Lung (tissue), 12 donors: ENCODE data around the gene ADCY2. TPM values are rescaled to one million over a fixed set of nuclear protein-coding genes. Genes with fewer than 3 reads are reported as not detected.

Source experiments
- ATAC-seq: fragments of 200-7000 bp; cut with Tn5 transposase; one replicate; pipeline ENCODE4 v1.9.1; 2020; ENCODE audit warnings: moderate number of reproducible peaks; ENCODE audit not compliant: insufficient read depth, low FRiP score
- DNase-seq, 3 donors: peaks; one replicate each; pipeline ENCODE4 v3.0.0-alpha.2; 2013 to 2017
- H3K27ac ChIP-seq, 2 donors: one replicate each; pipeline ENCODE4 v1.5.1; 2013; ENCODE audit warnings: mild to moderate bottlenecking in 2 of 2, moderate library complexity in 2 of 2, control low read depth in 1 of 2, inconsistent platforms in 1 of 2, low read depth in 1 of 2, low read length in 1 of 2
- H3K27me3 ChIP-seq, 3 donors: one replicate each; pipeline ENCODE4 v1.5.1; 2013; ENCODE audit warnings: low read length in 2 of 3; ENCODE audit not compliant: control insufficient read depth in 3 of 3, insufficient read depth in 3 of 3
- H3K36me3 ChIP-seq, 4 donors: one replicate each; pipeline ENCODE4 v1.5.1; 2013; ENCODE audit warnings: low read length in 4 of 4, mild to moderate bottlenecking in 1 of 4, moderate library complexity in 1 of 4; ENCODE audit not compliant: control insufficient read depth in 4 of 4, insufficient read depth in 4 of 4
- H3K4me1 ChIP-seq, 5 donors: one replicate each; pipeline ENCODE4 v1.5.1; 2013; ENCODE audit warnings: low read length in 5 of 5, mild to moderate bottlenecking in 2 of 5, moderate library complexity in 1 of 5; ENCODE audit not compliant: control insufficient read depth in 5 of 5, insufficient read depth in 5 of 5
- H3K4me3 ChIP-seq: one replicate; pipeline ENCODE4 v1.5.1; 2013; ENCODE audit warnings: mild to moderate bottlenecking, control low read depth, moderate library complexity
- H3K9ac ChIP-seq, 2 donors: one replicate each; pipeline ENCODE4 v1.5.1; 2013; ENCODE audit warnings: low read length in 2 of 2, control low read depth in 1 of 2; ENCODE audit not compliant: insufficient read depth in 1 of 2
- H3K9me3 ChIP-seq, 4 donors: one replicate each; pipeline ENCODE4 v1.5.1; 2013; ENCODE audit warnings: low read length in 3 of 4, mild to moderate bottlenecking in 1 of 4, moderate library complexity in 1 of 4; ENCODE audit not compliant: control insufficient read depth in 4 of 4, insufficient read depth in 3 of 4
- WGBS, 2 donors: extraction: QIAGEN DNeasy Blood & Tissue Kit; methylation state at CpG; one replicate each; pipeline ENCODE4 v1.1.7; 2013; 5-methylcytosine and 5-hydroxymethylcytosine counted together
- polyA plus RNA-seq, 2 donors: library from polyadenylated mRNA; stranded (reverse); fragments of 200-250 nt; gene quantifications; one replicate each; pipeline ENCODE4 v1.2.1, GENCODE V29; 2013
- total RNA-seq, 2 donors: library from RNA; depleted of rRNA in 1 of 2; stranded (reverse); fragments of >200 nt in 1 of 2; gene quantifications; one replicate each; pipeline ENCODE4 v1.2.1, GENCODE V29; 2014 to 2021
- TF ChIP-seq, protein P1 (sequence below): IDR thresholded peaks from 2 replicates; pipeline ENCODE4 v1.5.1; 2012; ENCODE audit warnings: mild to moderate bottlenecking; ENCODE audit errors: control extremely low read depth, extremely low read depth
- donor health status: control.
- donor health status: control.
- donor health status: Bipolar disorder and iron deficiency.
- donor health status: healthy.
- donor health status: DM: yes; HTN: yes; CAD: no.

Gene ADCY2
- total and polyA plus RNA-seq, 4 donors = 0.10 to 3.5 (median 0.84) TPM

DNA sequence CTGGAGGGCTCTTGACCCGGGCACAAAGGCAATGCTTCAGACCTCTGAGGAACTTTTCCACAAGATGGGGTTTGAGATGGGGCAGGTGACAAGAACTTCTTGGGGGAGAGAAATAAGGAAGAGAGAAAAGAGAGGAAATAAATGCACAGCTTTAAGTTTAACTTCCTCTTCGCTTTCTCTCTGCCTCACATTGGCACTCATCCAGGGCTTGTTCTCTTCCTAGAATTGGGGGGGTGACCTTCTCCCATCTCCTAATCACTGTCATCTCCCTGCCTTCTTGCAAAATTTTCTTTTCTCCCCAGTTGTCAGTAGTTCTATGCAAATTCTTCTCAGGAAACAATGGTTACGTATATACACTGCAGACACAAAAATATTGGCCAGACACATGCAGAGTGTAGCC is 19.1 kb upstream of the ADCY2 start:
- Histone ChIP-seq H3K4me3 (no peak overlapping the region), H3K4me1 (no peaks in the 10 kb centered on the region), H3K9me3 (peaks cover 0 to 2% (median 0%) of the 10 kb centered on the region in 4 donors), H3K9ac (no peak overlapping the region), H3K27ac (no peak overlapping the region), H3K27me3 (no peaks in the 10 kb centered on the region), H3K36me3 (no peaks in the 10 kb centered on the region)
- ATAC-seq (no peak), DNase-seq (peak in 1 of 3 donors; percentile 25)
- WGBS, 2 donors = 58 to 61% methylated on average over 3 of the region's 3 CpGs
- TF ChIP-seq, protein P1, sequence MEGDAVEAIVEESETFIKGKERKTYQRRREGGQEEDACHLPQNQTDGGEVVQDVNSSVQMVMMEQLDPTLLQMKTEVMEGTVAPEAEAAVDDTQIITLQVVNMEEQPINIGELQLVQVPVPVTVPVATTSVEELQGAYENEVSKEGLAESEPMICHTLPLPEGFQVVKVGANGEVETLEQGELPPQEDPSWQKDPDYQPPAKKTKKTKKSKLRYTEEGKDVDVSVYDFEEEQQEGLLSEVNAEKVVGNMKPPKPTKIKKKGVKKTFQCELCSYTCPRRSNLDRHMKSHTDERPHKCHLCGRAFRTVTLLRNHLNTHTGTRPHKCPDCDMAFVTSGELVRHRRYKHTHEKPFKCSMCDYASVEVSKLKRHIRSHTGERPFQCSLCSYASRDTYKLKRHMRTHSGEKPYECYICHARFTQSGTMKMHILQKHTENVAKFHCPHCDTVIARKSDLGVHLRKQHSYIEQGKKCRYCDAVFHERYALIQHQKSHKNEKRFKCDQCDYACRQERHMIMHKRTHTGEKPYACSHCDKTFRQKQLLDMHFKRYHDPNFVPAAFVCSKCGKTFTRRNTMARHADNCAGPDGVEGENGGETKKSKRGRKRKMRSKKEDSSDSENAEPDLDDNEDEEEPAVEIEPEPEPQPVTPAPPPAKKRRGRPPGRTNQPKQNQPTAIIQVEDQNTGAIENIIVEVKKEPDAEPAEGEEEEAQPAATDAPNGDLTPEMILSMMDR = no peak

DNA sequence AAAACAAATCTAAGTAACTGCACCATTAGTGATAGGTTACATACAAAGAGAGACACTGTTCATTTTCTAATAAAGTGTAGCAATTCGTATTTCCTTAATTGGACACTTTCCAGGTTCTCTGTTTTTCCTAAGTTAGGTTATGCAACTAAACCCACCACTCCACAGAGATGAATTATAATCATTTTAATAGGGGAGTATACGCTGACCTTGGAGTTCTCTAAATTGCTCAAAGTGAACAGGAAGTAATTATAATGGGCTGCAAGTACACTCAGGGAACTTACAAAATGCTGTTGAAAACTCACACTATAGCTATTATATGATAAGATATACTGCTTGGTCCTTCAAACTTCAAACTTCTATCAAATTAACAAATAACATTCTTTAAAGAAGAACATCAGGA is 18.2 kb upstream of the ADCY2 start:
- ATAC-seq (no peak), DNase-seq (peak in 1 of 3 donors; percentile 21)
- H3K27ac ChIP-seq = no peak overlapping the region
- H3K9me3 ChIP-seq = no peaks in the 10 kb centered on the region
- 11 to 15% methylated on average over 2 of the region's 2 CpGs for WGBS, 2 donors
- no peaks in the 10 kb centered on the region for H3K36me3 ChIP-seq
- TF ChIP-seq, protein P1 = no peak
- no peaks in the 10 kb centered on the region for H3K4me1 ChIP-seq
- H3K27me3 ChIP-seq = no peaks in the 10 kb centered on the region
- H3K4me3 ChIP-seq = no peak overlapping the region
- no peak overlapping the region for H3K9ac ChIP-seq

DNA sequence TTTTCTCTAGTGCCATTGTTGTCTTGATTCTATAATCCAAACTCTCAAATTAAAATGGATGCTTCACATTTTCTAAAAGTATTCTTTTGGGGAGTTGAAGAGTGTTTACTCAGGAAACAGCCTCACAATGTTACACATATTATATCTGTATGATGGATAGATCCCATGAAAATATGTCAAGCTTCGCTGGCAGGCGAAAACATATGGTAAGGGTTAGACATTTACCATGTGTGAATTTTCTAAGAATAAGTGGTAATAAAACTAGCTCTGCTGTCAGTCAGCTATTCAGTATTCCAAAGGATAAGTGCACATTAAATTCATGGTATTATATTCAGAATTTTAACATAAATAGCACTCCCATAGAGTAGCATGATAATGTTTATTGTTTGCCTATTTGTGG is 13.3 kb upstream of the ADCY2 start:
- no peak for DNase-seq
- Histone ChIP-seq H3K9ac (no peak overlapping the region), H3K27me3 (no peaks in the 10 kb centered on the region), H3K4me1 (no peaks in the 10 kb centered on the region), H3K9me3 (no peaks in the 10 kb centered on the region), H3K36me3 (no peaks in the 10 kb centered on the region), H3K4me3 (no peak overlapping the region), H3K27ac (no peak overlapping the region)
- WGBS, 2 donors = 87 to 88% methylated on average over 2 of the region's 2 CpGs
- ATAC-seq = no peak
- TF ChIP-seq, protein P1 = no peak

DNA sequence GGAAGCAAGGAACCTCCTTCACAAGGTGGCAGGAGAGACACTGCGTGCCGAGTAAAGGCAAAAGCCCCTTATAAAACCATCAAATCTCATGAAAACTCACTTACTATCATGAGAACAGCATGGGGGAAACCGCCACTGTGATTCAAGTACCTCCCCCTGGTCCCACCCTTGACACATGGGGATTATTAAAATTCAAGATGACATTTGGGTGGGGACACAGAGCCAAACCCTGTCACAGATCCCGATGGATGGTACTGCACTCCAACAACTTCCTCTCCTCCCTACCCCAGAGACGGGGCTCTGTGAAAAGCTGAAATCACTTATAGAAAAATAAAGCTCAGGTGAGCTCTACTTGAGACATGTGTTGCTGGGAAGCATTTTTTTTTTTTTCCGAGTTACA is 10.3 kb upstream of the ADCY2 start:
- Histone ChIP-seq H3K36me3 (no peaks in the 10 kb centered on the region), H3K9me3 (no peaks in the 10 kb centered on the region), H3K4me1 (no peaks in the 10 kb centered on the region), H3K27ac (no peak overlapping the region), H3K27me3 (no peaks in the 10 kb centered on the region), H3K4me3 (no peak overlapping the region), H3K9ac (no peak overlapping the region)
- TF ChIP-seq, protein P1 = no peak
- no peak for ATAC-seq
- 88 to 89% methylated on average over 6 of the region's 6 CpGs for WGBS, 2 donors
- no peak for DNase-seq
